Mononuclear cell (primary cell): Measurements from ENCODE around the gene TWSG1. TPM values are rescaled to one million over a fixed set of nuclear protein-coding genes. Genes with fewer than 3 reads are reported as not detected.
"Not testable (repeated sequence)": the region's sequence is repeated elsewhere in the genome, so short reads cannot be mapped to it uniquely, and the experiment has no call there.

Experiments used
- H3K27me3 ChIP-seq: 2 replicates; pipeline ENCODE4 v1.6.0; 2011; ENCODE audit warnings: low read length, control low read depth; ENCODE audit not compliant: insufficient read depth
- H3K4me1 ChIP-seq: 2 replicates; pipeline ENCODE4 v1.5.1; 2011; ENCODE audit warnings: mild to moderate bottlenecking, low read length, control low read depth; ENCODE audit not compliant: insufficient read depth
- H3K4me3 ChIP-seq: 2 replicates; pipeline ENCODE4 v1.5.1; 2011; ENCODE audit warnings: mild to moderate bottlenecking, low read length, moderate library complexity
- H3K9me3 ChIP-seq: 2 replicates; pipeline ENCODE4 v1.5.1; 2011; ENCODE audit warnings: low read depth, mild to moderate bottlenecking, control low read depth, low read length
- total RNA-seq: library from RNA; depleted of rRNA; stranded (reverse); fragments of >200 nt; gene quantifications from one replicate; pipeline ENCODE4 v1.2.3, GENCODE V29; 2012

The TWSG1 gene
- total RNA-seq, 1 donor: 9.2 TPM

DNA sequence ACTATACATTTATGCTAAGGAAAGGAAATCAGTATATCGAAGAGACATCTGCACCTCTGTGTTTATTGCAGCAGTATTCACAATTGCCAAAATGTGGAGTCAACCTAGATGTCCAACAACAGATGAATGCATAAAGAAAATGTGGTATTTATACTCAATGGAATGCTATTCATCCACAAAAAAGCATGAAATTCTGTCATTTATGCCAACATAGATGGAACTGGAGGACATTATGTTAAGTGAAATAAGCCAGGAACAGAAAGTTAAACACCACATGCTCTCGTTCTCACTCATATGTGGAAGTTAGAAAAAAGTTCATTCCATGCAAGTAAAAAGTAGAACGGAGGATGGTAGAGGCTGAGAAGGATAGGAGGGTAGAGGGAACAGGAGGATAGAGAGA, 59.5 kb downstream of the TWSG1 start:
- H3K27me3 ChIP-seq: no peaks in the 10 kb centered on the region
- peaks cover 11% of the 10 kb centered on the region for H3K9me3 ChIP-seq
- no peaks in the 10 kb centered on the region for H3K4me1 ChIP-seq
- H3K4me3 ChIP-seq: no peak overlapping the region

DNA sequence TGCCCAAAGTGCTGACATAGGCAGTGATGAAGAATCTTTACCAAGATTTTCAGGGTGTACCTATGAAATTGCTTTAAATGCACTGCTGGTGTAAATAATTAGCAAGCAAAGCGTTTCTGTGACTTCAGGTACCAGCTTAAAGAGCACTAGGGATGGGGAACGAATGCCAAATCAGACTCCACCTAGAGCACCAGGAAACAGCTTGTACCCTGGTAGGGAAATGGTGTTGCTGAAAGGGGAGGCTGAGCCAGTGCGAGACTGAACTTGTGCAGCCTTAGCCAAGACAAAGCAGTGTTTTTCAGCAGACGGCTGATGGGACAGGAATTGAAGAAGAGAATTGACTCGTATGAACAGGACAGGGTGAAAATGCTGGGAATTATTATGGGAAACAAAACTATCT, 65.6 kb downstream of the TWSG1 start:
- no peaks in the 10 kb centered on the region for H3K27me3 ChIP-seq
- peaks cover 9% of the 10 kb centered on the region for H3K4me1 ChIP-seq
- no peak overlapping the region for H3K4me3 ChIP-seq
- H3K9me3 ChIP-seq: no peaks in the 10 kb centered on the region

DNA sequence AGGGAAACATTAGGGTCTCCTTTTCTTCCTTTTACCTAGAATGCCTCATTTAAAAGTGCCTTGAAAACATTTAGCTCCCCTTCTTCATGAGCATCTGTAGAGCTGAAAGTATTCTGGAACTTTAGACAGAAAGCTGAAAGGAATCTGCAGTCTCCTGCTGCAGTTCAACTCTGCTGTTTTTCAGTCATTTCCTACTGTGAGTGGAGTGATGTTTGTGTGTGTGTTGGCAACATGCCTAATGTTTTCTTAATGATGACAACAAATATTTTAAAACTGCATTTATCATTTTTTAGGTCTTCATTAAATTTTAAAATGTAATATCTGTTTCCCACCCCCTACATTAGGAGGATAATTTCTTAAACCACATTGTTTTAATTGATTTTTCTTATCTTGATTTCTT, 66.6 kb downstream of the TWSG1 start:
- peaks cover 9% of the 10 kb centered on the region for H3K4me1 ChIP-seq
- H3K27me3 ChIP-seq: no peaks in the 10 kb centered on the region
- H3K4me3 ChIP-seq: no peak overlapping the region
- no peaks in the 10 kb centered on the region for H3K9me3 ChIP-seq

GRCh38 chr18:9402358-9403007, 67.9 kb downstream of the TWSG1 start:
- H3K4me3 ChIP-seq, H3K9me3 ChIP-seq, H3K27me3 ChIP-seq, H3K4me1 ChIP-seq: not testable (repeated sequence)

DNA sequence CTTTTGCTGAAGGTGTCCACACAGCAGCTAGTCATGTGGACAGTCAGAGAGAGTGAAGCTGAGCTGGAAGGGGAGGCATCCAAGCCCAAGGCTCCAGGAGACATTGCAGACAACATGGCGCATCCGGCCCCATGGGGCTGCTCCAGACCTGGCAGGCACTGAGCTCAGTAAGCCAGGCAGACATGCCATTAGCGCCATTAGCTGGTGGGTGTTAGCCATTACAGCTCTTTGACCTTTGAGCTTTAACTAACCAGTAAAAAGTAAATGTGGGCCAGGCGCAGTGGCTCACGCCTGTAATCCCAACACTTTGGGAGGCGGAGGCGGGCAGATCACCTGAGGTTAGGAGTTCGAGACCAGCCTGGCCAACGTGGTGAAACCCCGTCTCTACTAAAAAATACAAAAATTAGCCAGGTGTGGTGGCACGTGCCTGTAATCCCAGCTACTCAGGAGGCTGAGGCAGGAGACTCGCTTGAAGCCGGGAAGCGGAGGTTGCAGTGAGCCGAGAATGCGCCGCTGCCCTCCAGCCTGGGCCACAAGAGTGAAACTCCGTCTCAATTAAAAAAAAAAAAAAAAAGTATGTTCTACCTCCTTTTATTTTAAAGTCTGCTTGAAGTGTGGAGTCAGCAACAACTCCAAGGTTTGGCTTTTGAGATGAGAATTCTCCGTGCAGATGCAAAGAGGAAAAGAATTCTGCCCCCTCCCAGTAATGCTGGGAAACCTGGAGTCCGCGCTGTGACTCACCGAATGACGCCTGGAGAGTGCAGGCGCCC, 69.4 kb downstream of the TWSG1 start:
- Histone ChIP-seq H3K27me3 (no peaks in the 10 kb centered on the region), H3K4me3 (peak overlapping the region; percentile 11), H3K9me3 (no peaks in the 10 kb centered on the region), H3K4me1 (peaks cover 9% of the 10 kb centered on the region)

- H3K9me3 ChIP-seq: no peaks in the 10 kb centered on the region
- H3K4me1 ChIP-seq: peaks cover 9% of the 10 kb centered on the region
- no peaks in the 10 kb centered on the region for H3K27me3 ChIP-seq
- H3K4me3 ChIP-seq: peak overlapping the region; percentile 11
These were observed 70.0 kb downstream of the TWSG1 start for GRCh38 chr18:9404565-9405060.

- H3K4me1 ChIP-seq: peaks cover 9% of the 10 kb centered on the region
- no peaks in the 10 kb centered on the region for H3K9me3 ChIP-seq
- H3K27me3 ChIP-seq: no peaks in the 10 kb centered on the region
- H3K4me3 ChIP-seq: no peak overlapping the region
These were observed 70.6 kb downstream of the TWSG1 start for GRCh38 chr18:9405130-9405529.

- Histone ChIP-seq H3K4me1 (peaks cover 9% of the 10 kb centered on the region), H3K9me3 (no peaks in the 10 kb centered on the region), H3K27me3 (no peaks in the 10 kb centered on the region), H3K4me3 (no peak overlapping the region)
These were observed 71.4 kb downstream of the TWSG1 start for GRCh38 chr18:9405977-9406376.

- no peak overlapping the region for H3K4me3 ChIP-seq
- H3K4me1 ChIP-seq: no peaks in the 10 kb centered on the region
- H3K27me3 ChIP-seq: no peaks in the 10 kb centered on the region
- no peaks in the 10 kb centered on the region for H3K9me3 ChIP-seq
These were observed 75.9 kb downstream of the TWSG1 start for GRCh38 chr18:9410515-9410914.

DNA sequence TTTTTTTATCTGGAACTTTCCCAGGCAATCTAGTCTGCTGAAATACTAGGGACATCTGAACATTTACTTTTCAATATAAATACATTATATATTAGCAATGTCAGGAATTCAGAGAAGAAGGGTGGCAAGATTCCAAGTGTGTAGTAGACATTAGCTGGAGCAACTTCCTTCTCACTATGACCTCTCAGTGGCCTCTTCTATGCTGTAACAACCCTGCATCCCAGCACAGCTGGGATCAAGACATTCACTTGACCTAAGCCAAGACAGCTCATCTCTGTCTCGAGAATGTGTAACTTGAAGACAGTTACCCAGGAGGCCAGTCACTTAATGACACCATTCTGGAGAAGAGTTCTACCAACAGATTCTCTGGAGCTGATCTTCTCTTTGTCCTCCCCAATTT, 79.0 kb downstream of the TWSG1 start:
- Histone ChIP-seq H3K4me1 (no peaks in the 10 kb centered on the region), H3K27me3 (no peaks in the 10 kb centered on the region), H3K9me3 (no peaks in the 10 kb centered on the region), H3K4me3 (no peak overlapping the region)

- no peaks in the 10 kb centered on the region for H3K27me3 ChIP-seq
- H3K9me3 ChIP-seq: no peaks in the 10 kb centered on the region
- no peaks in the 10 kb centered on the region for H3K4me1 ChIP-seq
- no peak overlapping the region for H3K4me3 ChIP-seq
These were observed 82.0 kb downstream of the TWSG1 start for GRCh38 chr18:9416563-9417072.

- Histone ChIP-seq H3K9me3 (no peaks in the 10 kb centered on the region), H3K27me3 (no peaks in the 10 kb centered on the region), H3K4me1 (no peaks in the 10 kb centered on the region), H3K4me3 (no peak overlapping the region)
These were observed 82.7 kb downstream of the TWSG1 start for GRCh38 chr18:9417073-9417851.

DNA sequence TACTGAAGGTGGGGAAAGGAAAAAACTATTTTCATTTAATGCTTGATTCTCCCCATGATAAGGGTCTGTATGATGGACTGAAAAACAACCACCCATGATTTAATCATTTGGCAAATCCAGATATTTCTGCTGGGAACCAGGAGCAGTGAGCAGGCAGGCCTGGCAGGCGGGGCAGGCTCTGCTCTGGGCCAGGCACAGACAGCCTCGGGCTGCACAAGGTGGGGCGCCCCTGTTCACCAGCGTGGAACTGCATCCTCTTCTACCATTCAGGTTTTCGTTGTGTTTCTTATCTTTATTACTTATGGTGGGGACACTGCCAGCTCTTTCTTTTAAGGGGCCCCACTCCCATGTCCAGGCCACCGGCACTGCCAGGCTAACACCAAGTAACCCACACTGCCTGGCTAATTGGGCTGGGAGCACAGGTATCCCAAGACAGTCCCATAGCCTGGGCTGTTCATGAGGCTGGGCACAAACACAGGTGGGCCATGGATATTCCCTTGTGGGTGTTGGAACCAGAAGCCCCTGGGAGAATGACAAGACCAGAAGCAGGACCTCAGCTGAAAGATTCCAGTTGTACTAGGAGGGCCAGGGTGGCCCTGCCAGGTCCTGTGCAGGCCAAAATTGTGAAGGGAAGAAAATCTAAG, 83.6 kb downstream of the TWSG1 start:
- Histone ChIP-seq H3K4me1 (no peaks in the 10 kb centered on the region), H3K9me3 (no peaks in the 10 kb centered on the region), H3K4me3 (no peak overlapping the region), H3K27me3 (no peaks in the 10 kb centered on the region)

DNA sequence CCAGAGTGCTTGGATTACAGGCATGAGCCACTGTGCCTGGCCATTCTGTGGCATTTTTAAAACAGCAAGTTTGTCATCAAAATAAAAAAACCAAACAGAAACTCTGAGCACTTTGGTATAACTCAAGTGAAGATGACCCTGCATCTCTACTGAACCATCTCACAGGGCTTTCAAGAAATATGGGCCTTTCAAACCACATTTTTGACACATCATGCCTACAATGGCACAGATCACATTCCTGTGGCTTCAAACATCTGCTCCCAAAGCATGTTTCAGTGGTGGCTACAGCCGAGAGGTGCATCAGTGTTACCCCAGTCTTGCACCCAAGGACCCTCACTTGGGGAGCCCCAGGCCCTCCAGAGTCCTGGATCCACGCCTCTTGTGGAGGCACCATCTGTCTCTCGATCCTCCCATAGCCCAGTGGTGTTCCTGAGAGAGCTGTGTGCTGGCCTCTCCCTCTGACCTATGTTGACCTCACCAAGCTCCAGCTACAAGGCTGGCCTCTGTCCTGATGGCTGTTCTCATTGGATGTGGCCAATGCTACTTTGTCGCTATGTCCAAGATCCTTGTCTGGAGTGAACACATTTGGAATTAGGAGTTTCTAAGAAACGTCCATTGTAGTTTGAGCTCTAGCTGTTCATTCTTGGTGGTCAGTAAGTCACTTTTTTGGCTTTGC, 85.5 kb downstream of the TWSG1 start:
- no peaks in the 10 kb centered on the region for H3K27me3 ChIP-seq
- no peak overlapping the region for H3K4me3 ChIP-seq
- H3K4me1 ChIP-seq: no peaks in the 10 kb centered on the region
- no peaks in the 10 kb centered on the region for H3K9me3 ChIP-seq
